ENCODE measurements around the gene PHACTR3. TPM values are rescaled to one million over a fixed set of nuclear protein-coding genes. Genes with fewer than 3 reads are reported as not detected.
A peak's percentile ranks its signal among the peaks of the same experiment; 100 is the strongest.

PHACTR3 gene
- total RNA-seq, 2 donors from 2014 or later: not detected

DNA sequence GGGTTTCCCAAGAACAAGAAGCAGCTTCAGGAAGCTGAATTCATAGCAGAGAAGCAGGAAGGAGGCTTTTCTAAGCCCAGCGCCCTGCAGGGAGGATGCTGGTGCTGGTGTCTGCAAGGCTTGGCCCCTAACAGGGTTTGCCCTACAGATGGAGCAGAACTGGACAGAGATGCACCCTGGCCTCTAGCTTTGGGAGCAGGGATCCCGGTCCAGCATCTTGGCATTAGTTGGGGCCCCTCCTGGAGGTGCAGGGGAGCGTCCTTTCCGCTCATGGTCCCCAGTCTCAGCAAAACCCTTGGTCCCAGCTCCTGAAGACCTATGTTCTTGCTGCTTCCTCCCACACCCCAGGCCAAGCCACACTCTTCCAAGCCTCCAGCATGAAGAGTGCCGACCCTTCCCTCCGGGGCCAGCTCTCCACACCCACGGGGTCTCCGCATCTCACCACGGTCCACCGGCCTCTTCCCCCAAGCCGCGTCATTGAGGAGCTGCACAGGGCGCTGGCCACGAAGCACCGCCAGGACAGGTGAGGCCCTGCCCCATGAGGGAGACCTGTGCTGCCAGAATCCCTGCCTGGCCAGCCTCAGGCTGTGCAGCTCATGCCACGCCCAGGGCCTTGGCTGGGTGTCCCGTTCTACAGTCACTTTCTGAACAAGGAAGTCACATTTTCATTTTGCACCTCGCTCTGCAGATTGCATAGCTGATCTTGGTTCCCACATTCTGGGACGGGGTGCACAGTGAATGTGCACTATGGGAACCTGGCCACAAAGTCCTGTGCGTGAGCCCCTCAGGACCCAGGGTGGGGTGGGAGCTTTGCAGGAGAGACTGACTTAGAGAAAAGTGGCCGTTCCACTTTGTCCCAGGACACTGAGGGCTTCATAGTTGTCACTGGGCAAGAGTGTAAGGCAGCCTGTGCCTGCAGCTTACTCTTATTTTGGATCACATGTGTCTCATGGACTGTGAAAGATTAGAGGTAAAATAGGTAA, 168.9 kb downstream of the PHACTR3 start:
- no peaks in the 10 kb centered on the region for H3K36me3 Mint-ChIP-seq
- ATAC-seq (no peak), DNase-seq (ENCODE audit: low spot score in 2 of 2) (no peak)
- no peaks in the 10 kb centered on the region for H3K9me3 Mint-ChIP-seq
- no peak overlapping the region for H3K27ac Mint-ChIP-seq

- Mint-ChIP-seq H3K27ac (no peak overlapping the region), H3K9me3 (no peaks in the 10 kb centered on the region), H3K36me3 (no peaks in the 10 kb centered on the region)
- ATAC-seq (no peak), DNase-seq (ENCODE audit: low spot score in 2 of 2) (no peak)
Observed at GRCh38 chr20:59774204-59774641, 169.9 kb downstream of the PHACTR3 start.

- H3K27ac Mint-ChIP-seq: no peak overlapping the region
- ATAC-seq (no peak), DNase-seq (ENCODE audit: low spot score in 2 of 2) (no peak)
- no peaks in the 10 kb centered on the region for H3K36me3 Mint-ChIP-seq
- no peaks in the 10 kb centered on the region for H3K9me3 Mint-ChIP-seq
Observed at GRCh38 chr20:59774921-59775686, 170.8 kb downstream of the PHACTR3 start.

DNA sequence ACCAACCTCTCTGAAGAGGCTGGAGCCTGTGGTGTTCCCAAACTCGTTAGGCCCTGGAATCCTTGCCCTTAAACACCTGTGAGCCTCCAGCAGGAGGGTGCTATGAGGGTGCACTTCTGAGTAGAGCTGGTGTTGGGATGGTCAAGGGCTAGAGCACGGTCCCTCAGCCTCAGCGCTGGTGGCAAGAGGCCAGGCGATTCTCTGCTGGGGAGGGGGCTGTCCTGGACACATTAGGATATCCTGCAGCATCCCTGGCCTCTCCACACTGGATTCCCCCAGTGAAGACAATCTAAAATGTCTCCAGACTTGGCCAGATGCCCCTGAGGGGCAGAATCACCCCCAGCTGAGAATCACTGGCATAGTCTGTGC, 171.3 kb downstream of the PHACTR3 start:
- Mint-ChIP-seq H3K9me3 (no peaks in the 10 kb centered on the region), H3K36me3 (no peaks in the 10 kb centered on the region), H3K27ac (no peak overlapping the region)
- no peak for ATAC-seq
- no peak for DNase-seq (ENCODE audit: low spot score in 2 of 2)

- Mint-ChIP-seq H3K36me3 (no peaks in the 10 kb centered on the region), H3K27ac (no peak overlapping the region), H3K9me3 (no peaks in the 10 kb centered on the region)
- no peak for DNase-seq (ENCODE audit: low spot score in 2 of 2)
- no peak for ATAC-seq
Observed at GRCh38 chr20:59776059-59776603, 171.8 kb downstream of the PHACTR3 start.

DNA sequence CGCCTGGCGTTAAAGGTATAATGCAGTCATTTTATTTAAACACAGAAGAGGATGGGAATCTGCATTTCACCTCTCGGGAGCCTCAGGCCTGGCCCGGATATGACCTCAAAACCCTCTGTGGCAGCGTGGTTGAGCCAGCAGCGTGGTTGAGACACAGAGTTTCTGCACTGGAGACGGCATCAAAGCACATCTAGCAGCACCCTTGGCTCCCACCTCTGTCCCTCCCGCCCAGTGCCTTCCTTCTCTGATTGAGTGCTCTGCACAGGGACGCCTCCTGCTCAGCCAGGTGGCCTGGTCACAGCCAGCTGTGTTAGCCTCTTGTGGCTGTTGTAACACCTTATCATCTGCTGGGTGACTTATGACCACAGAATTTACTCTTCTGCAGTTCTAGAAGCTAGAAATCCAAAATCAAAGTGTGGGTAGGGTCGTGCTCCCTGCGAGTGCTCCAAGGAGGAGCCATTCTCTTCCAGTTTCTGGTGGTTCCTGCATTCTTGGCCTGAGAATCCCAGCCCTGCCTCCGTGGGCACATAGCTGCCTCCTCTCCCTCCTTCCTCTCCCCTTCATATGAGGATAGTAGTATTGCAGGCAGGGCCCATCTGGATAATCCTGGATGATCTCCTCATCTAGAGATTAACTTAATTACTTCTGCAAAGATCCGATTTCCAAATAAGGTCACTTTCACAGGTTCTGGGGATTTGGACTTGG, 172.4 kb downstream of the PHACTR3 start:
- Mint-ChIP-seq H3K36me3 (no peaks in the 10 kb centered on the region), H3K27ac (no peak overlapping the region), H3K9me3 (no peaks in the 10 kb centered on the region)
- ATAC-seq (no peak), DNase-seq (ENCODE audit: low spot score in 2 of 2) (no peak)

GRCh38 chr20:59777331-59777725, 173.0 kb downstream of the PHACTR3 start:
- no peak for ATAC-seq
- DNase-seq (ENCODE audit: low spot score in 2 of 2): no peak
- Mint-ChIP-seq H3K36me3 (no peaks in the 10 kb centered on the region), H3K9me3 (no peaks in the 10 kb centered on the region), H3K27ac (no peak overlapping the region)

- peak overlapping the region in 1 of 2 donors; percentile 39 for H3K27ac Mint-ChIP-seq
- ATAC-seq: no peak
Observed at GRCh38 chr20:59777814-59778575, 173.7 kb downstream of the PHACTR3 start.

DNA sequence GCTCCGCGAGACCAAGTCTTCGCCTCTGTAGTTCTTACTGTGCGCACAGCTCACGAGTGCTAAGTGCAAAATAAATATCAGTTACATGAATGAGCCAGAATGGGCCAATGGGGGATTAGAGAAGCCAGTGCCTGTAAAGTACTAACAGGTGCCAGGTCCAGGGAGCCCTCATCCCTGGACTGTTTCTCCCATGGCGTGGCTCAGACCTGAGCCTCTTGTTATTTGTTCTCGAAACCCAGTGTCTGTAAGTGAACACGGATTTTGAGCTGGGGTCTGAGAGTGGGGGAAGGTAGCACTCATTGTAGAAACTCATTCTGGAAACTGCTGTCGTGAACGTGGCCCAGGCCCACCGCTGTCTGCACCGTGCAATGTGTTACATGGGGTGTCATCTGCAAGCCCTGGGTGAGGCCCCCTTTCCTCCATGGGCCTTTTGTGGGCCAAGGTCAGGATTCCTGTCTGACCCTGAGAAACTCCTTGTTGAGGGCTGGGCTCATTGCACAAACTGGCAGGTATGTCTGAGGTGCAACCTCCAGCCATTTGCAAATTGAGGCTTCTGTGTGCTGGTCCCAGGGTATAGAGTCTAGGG, 174.4 kb downstream of the PHACTR3 start:
- DNase-seq (ENCODE audit: low spot score in 2 of 2): no peak
- no peaks in the 10 kb centered on the region for H3K9me3 Mint-ChIP-seq
- no peak for ATAC-seq
- H3K36me3 Mint-ChIP-seq: no peaks in the 10 kb centered on the region
- no peak overlapping the region for H3K27ac Mint-ChIP-seq

More at GRCh38 chr20:59777814-59778575, 173.7 kb downstream of the PHACTR3 start:
- no peaks in the 10 kb centered on the region for H3K36me3 Mint-ChIP-seq
- no peaks in the 10 kb centered on the region for H3K9me3 Mint-ChIP-seq
- DNase-seq (ENCODE audit: low spot score in 2 of 2): no peak

- Mint-ChIP-seq H3K27ac (no peak overlapping the region), H3K36me3 (no peaks in the 10 kb centered on the region), H3K9me3 (no peaks in the 10 kb centered on the region)
- no peak for ATAC-seq
- DNase-seq (ENCODE audit: low spot score in 2 of 2): no peak
Observed at GRCh38 chr20:59779656-59780380, 175.5 kb downstream of the PHACTR3 start.

DNA sequence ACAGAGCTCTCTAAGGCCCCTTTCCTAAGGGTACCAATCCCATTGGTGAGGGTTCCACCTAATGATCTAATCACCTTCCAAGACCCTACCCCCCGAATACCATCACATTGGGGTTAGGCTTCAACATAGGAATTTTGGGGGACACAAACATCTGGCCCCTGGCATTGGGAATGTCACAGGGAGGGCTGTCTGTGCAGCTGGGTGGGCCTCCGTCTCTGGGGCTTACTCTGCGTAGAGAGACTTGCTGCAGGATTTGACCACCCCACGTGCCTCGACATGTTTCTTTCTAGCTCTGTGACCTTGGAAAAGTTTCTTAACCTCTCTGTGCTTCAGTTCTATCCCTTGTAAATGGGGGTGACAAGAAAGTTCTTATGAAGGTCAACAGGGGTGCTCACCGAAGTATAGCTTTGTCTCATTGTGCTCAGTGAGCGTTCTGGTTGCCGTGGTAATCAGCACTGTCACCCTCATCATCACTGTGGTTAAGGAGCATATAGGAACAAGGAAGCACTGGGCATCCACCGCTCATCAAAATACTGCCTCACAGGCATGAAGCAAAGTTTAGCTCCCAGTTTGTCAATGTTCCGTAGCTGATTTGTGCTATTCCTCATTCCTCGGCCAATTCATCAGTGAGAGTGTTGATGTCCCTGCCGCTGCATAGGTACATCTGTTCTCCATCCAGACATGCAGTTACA, 176.3 kb downstream of the PHACTR3 start:
- ATAC-seq (no peak), DNase-seq (ENCODE audit: low spot score in 2 of 2) (no peak)
- H3K9me3 Mint-ChIP-seq: no peaks in the 10 kb centered on the region
- H3K36me3 Mint-ChIP-seq: no peaks in the 10 kb centered on the region
- no peak overlapping the region for H3K27ac Mint-ChIP-seq

DNA sequence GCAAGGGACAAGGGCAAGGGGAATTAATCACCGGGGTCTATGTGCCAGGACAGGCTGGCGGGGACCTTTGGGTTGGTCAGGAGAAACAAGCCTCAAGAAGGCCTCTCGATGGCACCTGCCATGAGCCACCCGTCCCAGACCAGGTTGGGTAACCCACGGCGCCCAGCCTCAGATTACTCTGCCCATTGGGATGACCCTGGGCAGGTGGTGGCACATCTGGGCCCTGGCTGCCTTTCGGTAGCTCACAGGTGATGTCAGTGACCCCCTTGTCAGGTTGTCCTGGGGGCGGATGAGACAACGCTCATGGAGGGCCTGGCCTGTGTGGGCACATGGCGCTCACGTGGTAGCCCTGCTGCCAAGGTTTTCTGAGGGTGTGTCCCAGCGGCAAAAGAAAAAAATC, 176.9 kb downstream of the PHACTR3 start:
- DNase-seq (ENCODE audit: low spot score in 2 of 2) (no peak), ATAC-seq (no peak)
- H3K36me3 Mint-ChIP-seq: no peaks in the 10 kb centered on the region
- H3K9me3 Mint-ChIP-seq: no peaks in the 10 kb centered on the region
- H3K27ac Mint-ChIP-seq: no peak overlapping the region

- DNase-seq (ENCODE audit: low spot score in 2 of 2): peak in 1 of 2 donors; percentile 57
- Mint-ChIP-seq H3K36me3 (no peaks in the 10 kb centered on the region), H3K27ac (no peak overlapping the region), H3K9me3 (no peaks in the 10 kb centered on the region)
- peak in 1 of 2 donors; percentile 46 for ATAC-seq
Observed at GRCh38 chr20:59782986-59783640, 178.8 kb downstream of the PHACTR3 start.

GRCh38 chr20:59783641-59784010, 179.3 kb downstream of the PHACTR3 start:
- Mint-ChIP-seq H3K36me3 (no peaks in the 10 kb centered on the region), H3K9me3 (no peaks in the 10 kb centered on the region), H3K27ac (no peak overlapping the region)
- ATAC-seq (no peak), DNase-seq (ENCODE audit: low spot score in 2 of 2) (no peak)

Measured in activated naive CD4-positive, alpha-beta T cell treated with anti-CD3 and anti-CD28 coated beads, Interleukin-2, amount 50 U/mL, for 72 hours (primary cell).